GM12878 (cell line): ENCODE data around the gene SELENOO. TPM values are rescaled to one million over a fixed set of nuclear protein-coding genes. Genes with fewer than 3 reads are reported as not detected.

Source experiments
- ATAC-seq: fragments of 200-7000 bp; cut with Tn5 transposase; 3 replicates; pipeline ENCODE4 v1.9.1; 2020; ENCODE audit warnings: mild to moderate bottlenecking, moderate library complexity
- BruUV-seq: library from RNA; stranded (reverse); fragments of 400-500 nt; replicated peaks from 2 replicates; lab custom pipeline; 2021; lab: Mats Ljungman, UMichigan
- CTCF ChIA-PET: fragments of 300-600 bp; sonication (Branson Sonifier 250); formaldehyde crosslinking; extraction: SDS; loops from one replicate; lab custom pipeline; 2021; ENCODE audit warnings: inconsistent platforms; lab: Yijun Ruan, JAX
- POLR2A ChIA-PET: fragments of 350-600 bp; formaldehyde crosslinking; extraction: SDS; loops from one replicate; lab custom pipeline; 2021; ENCODE audit warnings: inconsistent platforms; lab: Charles Lee
- RAD21 ChIA-PET: fragments of 300-600 bp; sonication (Branson Sonifier 250); formaldehyde crosslinking; loops from one replicate; lab custom pipeline; 2023; ENCODE audit warnings: antibody characterized with exemption; ENCODE audit not compliant: unreplicated experiment; lab: Charles Lee
- SMC1A ChIA-PET: fragments of 300-600 bp; sonication (Branson Sonifier 250); formaldehyde crosslinking; loops from one replicate; lab custom pipeline; 2023; ENCODE audit not compliant: unreplicated experiment, uncharacterized antibody; lab: Charles Lee
- DNase-seq: peaks from one replicate; pipeline ENCODE4 v3.0.0-alpha.2; 2011; ENCODE audit warnings: low read depth, low spot score
- FAIRE-seq: peaks from 3 replicates; lab custom pipeline; 2011; peaks lifted over from hg19 to GRCh38; lab: Jason Lieb, UNC
- H2AFZ ChIP-seq: 2 replicates; pipeline ENCODE4 v1.6.0; 2011; ENCODE audit warnings: low read depth, low read length, control low read depth; ENCODE audit not compliant: control insufficient read depth
- H3K27ac ChIP-seq: 2 replicates; pipeline ENCODE4 v1.5.1; 2011; ENCODE audit warnings: control low read depth; ENCODE audit not compliant: control insufficient read depth, insufficient read depth
- H3K27me3 ChIP-seq, 2 experiments: replicated peaks in 1 of 2; 2 replicates each; pipeline versions ENCODE4 v1.6.0 to v1.6.1; 2011; ENCODE audit warnings: low read length in 1 of 2; ENCODE audit not compliant: control insufficient read depth in 2 of 2, insufficient read depth in 2 of 2
- H3K36me3 ChIP-seq, 2 experiments: 2 replicates each; pipeline ENCODE4 v1.5.1; 2011; ENCODE audit warnings: low read length in 1 of 2; ENCODE audit not compliant: control insufficient read depth in 2 of 2, insufficient read depth in 2 of 2
- H3K4me1 ChIP-seq: 2 replicates; pipeline ENCODE4 v1.6.1; 2011; ENCODE audit warnings: mild to moderate bottlenecking, low read length, moderate library complexity, mixed read lengths; ENCODE audit not compliant: control insufficient read depth, insufficient read depth
- H3K4me2 ChIP-seq: 2 replicates; pipeline ENCODE4 v1.6.0; 2011; ENCODE audit warnings: control low read depth; ENCODE audit not compliant: control insufficient read depth, insufficient read depth
- H3K4me3 ChIP-seq: fragments of 200-600 bp; sonication (generic); 2 replicates; pipeline ENCODE4 v1.5.1; 2016
- H3K79me2 ChIP-seq: 2 replicates; pipeline ENCODE4 v1.6.0; 2011; ENCODE audit warnings: low read length; ENCODE audit not compliant: control insufficient read depth, insufficient read depth
- H3K9ac ChIP-seq: 2 replicates; pipeline ENCODE4 v1.8.0; 2011; ENCODE audit warnings: low read length, control low read depth, mixed read lengths; ENCODE audit not compliant: control insufficient read depth, insufficient read depth
- H3K9me3 ChIP-seq: replicated peaks from 3 replicates; pipeline ENCODE4 v1.5.1; 2011; ENCODE audit warnings: mild to moderate bottlenecking, low read length; ENCODE audit not compliant: control insufficient read depth, insufficient read depth
- H4K20me1 ChIP-seq: 2 replicates; pipeline ENCODE4 v1.6.0; 2011; ENCODE audit not compliant: control insufficient read depth, insufficient read depth
- ATF2 ChIP-seq: IDR thresholded peaks from 2 replicates; pipeline ENCODE4 v1.6.1; 2012; ENCODE audit warnings: low read length, inconsistent platforms
- ATF7 ChIP-seq: fragments of 450-650 bp; IDR thresholded peaks from 2 replicates; pipeline ENCODE4 v1.6.1; 2016; ENCODE audit warnings: low read depth, mild to moderate bottlenecking
- BRCA1 ChIP-seq: IDR thresholded peaks from 2 replicates; pipeline ENCODE4 v1.6.1; 2011; ENCODE audit warnings: low read depth, low read length, improper control_type of control experiment
- ESRRA ChIP-seq: IDR thresholded peaks from 2 replicates; pipeline ENCODE4 v1.6.1; 2012; ENCODE audit warnings: mild to moderate bottlenecking, low read length, improper control_type of control experiment
- ETV6 ChIP-seq, 2 experiments: fragments of 450-650 bp in 1 of 2; IDR thresholded peaks in 1 of 2; conservative IDR thresholded peaks in 1 of 2; 2 replicates each; pipeline ENCODE4 v1.6.1; 2014; ENCODE audit warnings: antibody characterized with exemption in 1 of 2, borderline replicate concordance in 1 of 2, low read depth in 1 of 2, mild to moderate bottlenecking in 1 of 2, moderate library complexity in 1 of 2
- MXI1 ChIP-seq: fragments of 150-350 bp; IDR thresholded peaks from 2 replicates; pipeline ENCODE4 v1.6.1; 2011; ENCODE audit warnings: low read depth, mild to moderate bottlenecking, inconsistent platforms, low read length, improper control_type of control experiment
- MYB ChIP-seq: fragments of 150-350 bp; IDR thresholded peaks from 2 replicates; pipeline ENCODE4 v1.6.1; 2014; ENCODE audit warnings: mild to moderate bottlenecking, low read depth, low read length, borderline replicate concordance
- NR2F1 ChIP-seq: fragments of 450-650 bp; conservative IDR thresholded peaks from 2 replicates; pipeline ENCODE4 v1.6.1; 2017; ENCODE audit warnings: mild to moderate bottlenecking
- RELB ChIP-seq: fragments of 450-650 bp; IDR thresholded peaks from 2 replicates; pipeline ENCODE4 v1.6.1; 2017; ENCODE audit warnings: low read depth, mild to moderate bottlenecking, moderate library complexity
- RUNX3 ChIP-seq: IDR thresholded peaks from 2 replicates; pipeline ENCODE4 v1.6.1; 2012; ENCODE audit warnings: low read length, inconsistent platforms
- SMARCA5 ChIP-seq: fragments of 450-650 bp; IDR thresholded peaks from 2 replicates; pipeline ENCODE4 v1.6.1; 2017; ENCODE audit warnings: mild to moderate bottlenecking
- SP1 ChIP-seq: IDR thresholded peaks from one replicate; pipeline ENCODE4 v1.6.1; 2011; ENCODE audit warnings: low read depth, low read length
- USF1 ChIP-seq: IDR thresholded peaks from 2 replicates; pipeline ENCODE4 v1.6.1; 2011; ENCODE audit warnings: borderline replicate concordance, low read depth, mild to moderate bottlenecking, moderate library complexity, mixed read lengths, low read length; ENCODE audit not compliant: insufficient read depth; ENCODE audit errors: extremely low read length
- WRNIP1 ChIP-seq: IDR thresholded peaks from 2 replicates; pipeline ENCODE4 v1.6.1; 2011; ENCODE audit warnings: low read depth, low read length, improper control_type of control experiment, borderline replicate concordance
- WGBS: methylation state at CpG from one replicate; pipeline ENCODE4 v1.1.6; 2016; ENCODE audit warnings: low lambda C conversion rate; ENCODE audit not compliant: insufficient replicate concordance, insufficient coverage; ENCODE audit errors: missing lambda C conversion rate; 5-methylcytosine and 5-hydroxymethylcytosine counted together
- in situ Hi-C: fragments of 300-500 bp; cut with MboI; formaldehyde crosslinking; loops from 9 replicates; pipeline ENCODE4 v1.14.3; 2018; ENCODE audit warnings: mixed read lengths
- intact Hi-C: fragments of 100-400 bp; cut with micrococcal nuclease; formaldehyde crosslinking; loops from one replicate; pipeline ENCODE4 v1.14.2; 2022; ENCODE audit not compliant: unreplicated experiment
- polyA plus RNA-seq, 11 experiments: library from polyadenylated mRNA; depleted of rRNA in 4 of 11; unstranded in 6 of 11; stranded (reverse) in 5 of 11; fragments of >200 nt; fragmentation: Nextera tagmentation in 4 of 11; fragmentation: Illumina TruSeq in 1 of 11; extraction: Ambion mirVana in 4 of 11; extraction: Trizol in 1 of 11; gene quantifications; 1 replicate in 1 of 11; 2 replicates in 10 of 11; pipeline versions ENCODE4 v1.2.1 to v1.2.3, GENCODE V29; 2011 to 2016; ENCODE audit warnings: inconsistent platforms in 2 of 11, missing spikeins in 2 of 11, low read depth in 1 of 11
- total RNA-seq, 4 experiments: library from RNA; depleted of rRNA in 3 of 4; stranded (reverse); fragments of >200 nt in 3 of 4; fragmentation: Illumina TruSeq in 1 of 4; extraction: Trizol in 1 of 4; gene quantifications; 2 replicates each; pipeline versions ENCODE4 v1.2.1 to v1.2.3, GENCODE V29; 2013 to 2021

The SELENOO gene
- total and polyA plus RNA-seq, 10 of the 15 experiments (the other 5 are each of a cell fraction or from before 2014, with no cell fraction given), result 0.42 to 23.3 (median 3.3) TPM

GRCh38 chr22:50260434-50260800 lies 59.6 kb downstream of the SELENOO start:
- SMC1A ChIA-PET, result no interaction called here
- Histone ChIP-seq H3K9me3 (no peaks in the 10 kb centered on the region), H3K4me1 (peaks cover 14% of the 10 kb centered on the region), H3K27me3 (no peaks in the 10 kb centered on the region), H3K27ac (peak overlapping the region; percentile 52), H3K36me3 (no peaks in the 10 kb centered on the region; a peak in 1 of 4 replicates), H3K4me2 (peak overlapping the region; percentile 98), H3K4me3 (peak overlapping the region; percentile 89), H3K79me2 (peaks cover 8% of the 10 kb centered on the region), H4K20me1 (no peaks in the 10 kb centered on the region), H2AFZ (no peak overlapping the region), H3K9ac (peak overlapping the region; percentile 73)
- FAIRE-seq, result no peak
- POLR2A ChIA-PET, result interaction anchor here (0.5 to 3.3 kb wide), 2 partner anchors 10 to 338 kb away, joined by 3 to 15 read pairs; partner anchors contain the start of gene HDAC10
- in situ Hi-C loops (no loop called here), intact Hi-C loops (no loop called here)
- WGBS, result 48% methylated on average over 6 of the region's 11 CpGs
- ATAC-seq, result peak; percentile 19
- CTCF ChIA-PET, result interaction anchor here (0.8 to 1.7 kb wide), 6 partner anchors 8 to 82 kb away, joined by 3 to 6 read pairs (median 4); partner anchors contain the start of gene HDAC10
- DNase-seq, result no peak
- RAD21 ChIA-PET, result no interaction called here
- TF ChIP-seq WRNIP1 (no peak), RUNX3 (no peak), SP1 (no peak), ETV6 (conservative IDR thresholded peaks at IDR 0.05 in 1 of 2, IDR thresholded peaks at IDR 0.05 in 1 of 2; ENCODE audit: borderline replicate concordance in 1 of 2, low read depth in 1 of 2) (no peak), RELB (no peak), MYB (no peak), BRCA1 (no peak), NR2F1 (no peak), MXI1 (no peak), ATF2 (no peak), ATF7 (no peak), USF1 (no peak), ESRRA (no peak), SMARCA5 (no peak)
- BruUV-seq, result no TSS peak
